Peyer's patch (tissue), 4 donors: Measurements from ENCODE around the gene HERPUD1. TPM values are rescaled to one million over a fixed set of nuclear protein-coding genes. Genes with fewer than 3 reads are reported as not detected.
"Not testable (repeated sequence)": the region's sequence is repeated elsewhere in the genome, so short reads cannot be mapped to it uniquely, and the experiment has no call there.

Experiments
- DNase-seq, 3 donors: peaks; one replicate each; pipeline ENCODE4 v3.0.0-alpha.2; 2017 to 2019
- H3K27ac ChIP-seq, 4 donors: fragments of 200-600 bp; sonication (generic); one replicate each; pipeline ENCODE4 v1.5.1; 2016 to 2019
- H3K27me3 ChIP-seq, 2 donors: fragments of 200-600 bp; sonication (generic); one replicate each; pipeline ENCODE4 v1.5.1; 2019
- H3K36me3 ChIP-seq, 3 donors: fragments of 200-600 bp; sonication (generic); one replicate each; pipeline ENCODE4 v1.5.1; 2016 to 2019
- H3K4me1 ChIP-seq, 4 donors: fragments of 200-600 bp; sonication (generic); one replicate each; pipeline ENCODE4 v1.5.1; 2016 to 2019
- H3K4me3 ChIP-seq, 4 donors: fragments of 200-600 bp; sonication (generic); 1 replicate in 3 of 4; 2 replicates in 1 of 4; pipeline ENCODE4 v1.5.1; 2016 to 2019; ENCODE audit warnings: mild to moderate bottlenecking in 1 of 4
- H3K9me3 ChIP-seq, 4 donors: fragments of 200-600 bp; sonication (generic); one replicate each; pipeline ENCODE4 v1.5.1; 2016 to 2019; ENCODE audit warnings: mild to moderate bottlenecking in 1 of 4
- POLR2A ChIP-seq, 2 donors: fragments of 450-650 bp; IDR thresholded peaks; one replicate each; pipeline ENCODE4 v1.5.1; 2017; ENCODE audit warnings: antibody characterized with exemption in 2 of 2, mild to moderate bottlenecking in 2 of 2, moderate library complexity in 2 of 2
- total RNA-seq, 4 donors: library from RNA; depleted of rRNA; stranded (reverse); fragments of >200 nt; gene quantifications; one replicate each; pipeline ENCODE4 v1.1.0, GENCODE V29; 2016
- TF ChIP-seq, protein P1 (sequence below), 6 experiments: fragments of 450-650 bp in 4 of 6; fragments of 200-600 bp in 2 of 6; sonication (generic) in 1 of 6; IDR thresholded peaks; one replicate each; pipeline ENCODE4 v1.5.1; 2017 to 2019; ENCODE audit warnings: antibody characterized with exemption in 6 of 6, mild to moderate bottlenecking in 3 of 6, moderate library complexity in 1 of 6

Gene HERPUD1
- total RNA-seq, 4 donors from 2014 or later: 86.0 to 143 (median 108) TPM

DNA sequence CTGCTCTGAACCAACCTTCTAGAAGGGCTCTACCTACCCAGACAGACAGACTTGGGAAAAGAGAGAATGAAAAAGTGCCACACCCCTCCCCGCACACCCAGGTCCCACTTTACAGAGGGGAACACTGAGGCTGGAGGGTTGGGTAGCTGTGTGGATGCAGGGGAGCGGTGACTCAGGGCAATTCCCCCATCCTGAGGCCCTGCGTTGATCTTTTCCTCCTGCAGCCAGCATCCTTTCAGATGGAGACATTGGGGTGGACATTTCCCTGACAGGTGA is 39.8 kb downstream of the HERPUD1 start:
- Histone ChIP-seq H3K27me3 (no peaks in the 10 kb centered on the region), H3K4me1 (peaks cover 0 to 18% (median 0%) of the 10 kb centered on the region in 4 donors), H3K36me3 (no peaks in the 10 kb centered on the region), H3K27ac (no peak overlapping the region), H3K9me3 (no peaks in the 10 kb centered on the region), H3K4me3 (no peak overlapping the region)
- DNase-seq: no peak
- no peak for TF ChIP-seq POLR2A (IDR thresholded peaks at IDR 0.05)
- TF ChIP-seq, protein P1, sequence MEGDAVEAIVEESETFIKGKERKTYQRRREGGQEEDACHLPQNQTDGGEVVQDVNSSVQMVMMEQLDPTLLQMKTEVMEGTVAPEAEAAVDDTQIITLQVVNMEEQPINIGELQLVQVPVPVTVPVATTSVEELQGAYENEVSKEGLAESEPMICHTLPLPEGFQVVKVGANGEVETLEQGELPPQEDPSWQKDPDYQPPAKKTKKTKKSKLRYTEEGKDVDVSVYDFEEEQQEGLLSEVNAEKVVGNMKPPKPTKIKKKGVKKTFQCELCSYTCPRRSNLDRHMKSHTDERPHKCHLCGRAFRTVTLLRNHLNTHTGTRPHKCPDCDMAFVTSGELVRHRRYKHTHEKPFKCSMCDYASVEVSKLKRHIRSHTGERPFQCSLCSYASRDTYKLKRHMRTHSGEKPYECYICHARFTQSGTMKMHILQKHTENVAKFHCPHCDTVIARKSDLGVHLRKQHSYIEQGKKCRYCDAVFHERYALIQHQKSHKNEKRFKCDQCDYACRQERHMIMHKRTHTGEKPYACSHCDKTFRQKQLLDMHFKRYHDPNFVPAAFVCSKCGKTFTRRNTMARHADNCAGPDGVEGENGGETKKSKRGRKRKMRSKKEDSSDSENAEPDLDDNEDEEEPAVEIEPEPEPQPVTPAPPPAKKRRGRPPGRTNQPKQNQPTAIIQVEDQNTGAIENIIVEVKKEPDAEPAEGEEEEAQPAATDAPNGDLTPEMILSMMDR (IDR thresholded peaks at IDR 0.05): no peak

DNA sequence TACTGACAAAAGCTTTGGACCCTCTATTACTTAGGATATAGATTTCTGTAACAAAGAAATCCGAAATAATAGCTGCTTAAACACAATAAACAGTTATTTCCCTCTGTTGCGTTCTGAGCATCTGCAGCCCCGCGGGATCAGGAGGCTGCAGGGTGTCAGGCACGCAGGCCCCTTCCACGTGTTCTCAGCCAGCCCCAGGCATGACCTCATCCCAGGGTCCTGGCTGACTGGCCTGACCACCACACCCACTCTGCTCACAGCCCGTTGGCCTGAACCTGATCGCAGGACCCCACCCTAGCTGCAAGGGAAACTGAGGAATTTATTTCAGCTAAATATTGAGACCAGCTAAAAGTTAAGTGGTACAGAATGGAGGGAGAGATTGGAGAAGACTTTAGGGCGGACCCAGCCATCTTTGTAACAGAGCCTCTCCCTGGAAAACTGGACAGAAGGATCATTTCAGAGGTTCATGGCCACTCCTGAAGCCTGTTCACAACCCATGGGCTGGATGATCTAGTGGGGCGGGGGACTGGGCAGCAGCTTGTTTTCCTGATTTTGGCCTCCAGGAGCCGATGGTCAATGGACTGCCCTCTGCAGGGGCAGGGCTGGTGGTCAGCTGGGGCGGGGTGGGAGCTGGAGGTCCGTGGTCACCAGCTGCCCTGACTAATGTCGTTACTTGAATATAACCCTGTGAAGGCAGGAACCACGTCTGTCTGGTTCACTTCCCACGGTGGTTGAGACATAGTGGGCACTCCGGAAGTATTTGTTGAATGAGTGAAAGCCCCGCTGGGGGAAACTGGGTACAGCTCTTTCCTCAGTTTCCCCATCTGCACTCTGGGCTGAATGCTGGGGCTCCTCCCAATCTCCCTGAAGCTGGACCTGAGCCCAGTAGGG is 40.7 kb downstream of the HERPUD1 start:
- Histone ChIP-seq H3K27ac (peak overlapping the region in 1 of 4 donors; percentile 13), H3K27me3 (no peaks in the 10 kb centered on the region), H3K9me3 (no peaks in the 10 kb centered on the region), H3K4me1 (peaks cover 0 to 18% (median 0%) of the 10 kb centered on the region in 4 donors), H3K4me3 (no peak overlapping the region), H3K36me3 (no peaks in the 10 kb centered on the region)
- DNase-seq: no peak
- TF ChIP-seq, protein P1 (IDR thresholded peaks at IDR 0.05): no peak
- TF ChIP-seq POLR2A (IDR thresholded peaks at IDR 0.05): no peak

DNA sequence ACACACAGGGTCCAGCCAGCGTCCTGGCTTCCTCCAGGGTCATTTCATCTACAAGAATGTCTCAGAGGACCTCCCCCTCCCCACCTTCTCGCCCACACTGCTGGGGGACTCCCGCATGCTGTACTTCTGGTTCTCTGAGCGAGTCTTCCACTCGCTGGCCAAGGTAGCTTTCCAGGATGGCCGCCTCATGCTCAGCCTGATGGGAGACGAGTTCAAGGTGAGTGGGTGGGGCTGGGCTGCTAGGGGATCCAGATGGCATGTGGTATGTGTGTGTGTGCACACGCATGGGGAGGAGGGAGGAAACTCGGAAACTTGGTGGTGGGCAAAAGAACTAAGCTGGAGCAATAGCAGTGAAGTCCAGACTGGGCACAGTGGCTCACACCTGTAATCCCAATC is 41.4 kb downstream of the HERPUD1 start:
- H3K9me3 ChIP-seq: no peaks in the 10 kb centered on the region
- peak overlapping the region in 1 of 4 donors; percentile 13 for H3K27ac ChIP-seq
- peaks cover 0 to 18% (median 0%) of the 10 kb centered on the region in 4 donors for H3K4me1 ChIP-seq
- H3K27me3 ChIP-seq: no peaks in the 10 kb centered on the region
- no peaks in the 10 kb centered on the region for H3K36me3 ChIP-seq
- no peak overlapping the region for H3K4me3 ChIP-seq
- TF ChIP-seq, protein P1 (IDR thresholded peaks at IDR 0.05): no peak
- no peak for TF ChIP-seq POLR2A (IDR thresholded peaks at IDR 0.05)
- DNase-seq: no peak

DNA sequence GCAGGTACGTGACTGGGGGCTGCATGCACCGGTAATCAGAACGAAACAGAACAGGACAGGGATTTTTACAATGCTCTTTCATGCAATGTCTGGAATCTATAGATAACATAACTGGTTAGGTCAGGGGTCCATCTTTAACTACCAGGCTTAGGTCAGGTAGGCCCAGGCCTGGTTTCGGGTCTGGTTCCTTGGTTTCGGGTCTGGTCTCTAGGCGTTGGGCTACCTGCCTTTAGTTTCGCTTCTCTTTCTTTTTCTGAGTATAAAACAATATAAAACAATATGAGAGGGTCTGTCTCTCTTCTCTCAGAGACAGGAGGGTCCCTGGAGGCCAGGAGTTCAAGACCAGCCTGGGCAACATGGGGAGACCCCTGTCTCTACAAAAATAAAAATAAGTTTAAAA is 42.0 kb downstream of the HERPUD1 start:
- Histone ChIP-seq H3K4me1 (peaks cover 0 to 18% (median 0%) of the 10 kb centered on the region in 4 donors), H3K27ac (peak overlapping the region in 1 of 4 donors; percentile 13)
- not testable (repeated sequence) for H3K9me3 ChIP-seq, H3K36me3 ChIP-seq, H3K27me3 ChIP-seq, H3K4me3 ChIP-seq
- peak in 1 of 3 donors; percentile 50 for DNase-seq

DNA sequence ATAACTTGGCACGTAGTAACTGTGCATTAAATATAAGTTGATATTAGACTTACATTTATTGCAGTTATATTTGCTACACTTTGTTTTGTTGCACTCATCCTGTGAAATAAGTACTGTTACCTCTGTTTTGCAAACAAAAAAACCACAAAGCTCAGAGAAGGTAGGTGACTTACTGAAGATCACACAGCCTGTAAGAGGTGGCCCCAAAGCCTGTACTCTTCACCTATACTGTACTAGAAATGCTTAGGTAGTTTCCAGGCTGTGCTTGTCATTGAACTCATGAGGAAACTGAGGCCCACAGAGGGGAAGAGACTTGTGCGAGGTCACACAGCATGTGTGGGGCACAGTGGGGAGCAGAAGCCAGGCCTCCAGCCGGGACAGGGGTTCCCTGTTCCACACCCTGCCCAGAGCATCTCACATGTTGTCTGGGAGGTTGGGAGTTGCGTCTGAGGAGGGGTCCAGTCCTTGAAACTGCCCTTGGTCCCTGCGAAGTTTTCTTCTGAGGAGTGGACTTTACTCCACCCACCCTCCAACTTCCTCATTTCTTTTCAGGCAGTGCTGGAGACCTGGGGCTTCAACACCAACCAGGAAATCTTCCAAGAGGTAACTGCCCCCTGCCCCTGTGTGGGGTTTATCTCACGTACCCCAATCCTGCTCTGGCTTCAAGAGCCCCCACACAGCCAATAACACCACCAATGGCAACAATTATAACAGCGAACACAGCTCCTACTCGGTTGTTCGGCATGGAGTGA is 42.8 kb downstream of the HERPUD1 start:
- DNase-seq: no peak
- H3K36me3 ChIP-seq: no peaks in the 10 kb centered on the region
- H3K27me3 ChIP-seq: no peaks in the 10 kb centered on the region
- H3K4me3 ChIP-seq: no peak overlapping the region
- TF ChIP-seq, protein P1 (IDR thresholded peaks at IDR 0.05): no peak
- no peak for TF ChIP-seq POLR2A (IDR thresholded peaks at IDR 0.05)
- H3K27ac ChIP-seq: peak overlapping the region in 1 of 4 donors; percentile 17
- H3K9me3 ChIP-seq: no peaks in the 10 kb centered on the region
- H3K4me1 ChIP-seq: peaks cover 0 to 18% (median 0%) of the 10 kb centered on the region in 4 donors

DNA sequence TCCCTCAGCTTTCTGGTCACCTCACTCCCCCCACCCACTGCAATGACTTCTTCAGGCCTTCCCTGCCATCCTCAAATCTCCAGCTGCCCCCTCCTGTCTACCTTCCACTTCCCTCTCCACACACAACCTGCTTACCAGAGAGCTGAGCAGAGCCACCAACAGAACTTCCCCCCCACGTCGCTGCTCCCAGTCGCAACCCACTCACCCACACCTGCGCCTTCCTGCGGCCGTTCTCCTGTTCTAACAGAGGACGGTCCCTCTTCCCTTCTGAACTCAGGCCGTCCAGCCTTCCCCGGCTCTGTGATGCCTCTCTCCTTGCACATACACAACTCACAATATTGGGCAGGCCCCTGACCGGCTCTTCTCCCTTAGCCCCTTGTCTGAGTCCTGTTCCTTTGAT is 43.8 kb downstream of the HERPUD1 start:
- H3K4me3 ChIP-seq: no peak overlapping the region
- no peaks in the 10 kb centered on the region for H3K36me3 ChIP-seq
- H3K27me3 ChIP-seq: no peaks in the 10 kb centered on the region
- peak in 1 of 3 donors; percentile 53 for DNase-seq
- peak overlapping the region in 1 of 4 donors; percentile 17 for H3K27ac ChIP-seq
- peaks cover 0 to 18% (median 0%) of the 10 kb centered on the region in 4 donors for H3K4me1 ChIP-seq
- TF ChIP-seq, protein P1 (IDR thresholded peaks at IDR 0.05): no peak
- TF ChIP-seq POLR2A (IDR thresholded peaks at IDR 0.05): no peak
- no peaks in the 10 kb centered on the region for H3K9me3 ChIP-seq
